WI38 (cell line): ENCODE data around the gene RASL10A.

ENCODE experiments used
- H3K4me3 ChIP-seq: 2 replicates; pipeline ENCODE4 v1.5.1; 2011; ENCODE audit warnings: low read depth, mild to moderate bottlenecking, control low read depth, low read length
- TF ChIP-seq, protein P1 (sequence below): IDR thresholded peaks from 2 replicates; pipeline ENCODE4 v1.5.1; 2012; ENCODE audit warnings: low read depth, mild to moderate bottlenecking, control low read depth, low read length

RASL10A gene

GRCh38 chr22:29311464-29312217 is 3.9 kb downstream of the RASL10A start:
- H3K4me3 ChIP-seq: no peak overlapping the region
- TF ChIP-seq, protein P1, sequence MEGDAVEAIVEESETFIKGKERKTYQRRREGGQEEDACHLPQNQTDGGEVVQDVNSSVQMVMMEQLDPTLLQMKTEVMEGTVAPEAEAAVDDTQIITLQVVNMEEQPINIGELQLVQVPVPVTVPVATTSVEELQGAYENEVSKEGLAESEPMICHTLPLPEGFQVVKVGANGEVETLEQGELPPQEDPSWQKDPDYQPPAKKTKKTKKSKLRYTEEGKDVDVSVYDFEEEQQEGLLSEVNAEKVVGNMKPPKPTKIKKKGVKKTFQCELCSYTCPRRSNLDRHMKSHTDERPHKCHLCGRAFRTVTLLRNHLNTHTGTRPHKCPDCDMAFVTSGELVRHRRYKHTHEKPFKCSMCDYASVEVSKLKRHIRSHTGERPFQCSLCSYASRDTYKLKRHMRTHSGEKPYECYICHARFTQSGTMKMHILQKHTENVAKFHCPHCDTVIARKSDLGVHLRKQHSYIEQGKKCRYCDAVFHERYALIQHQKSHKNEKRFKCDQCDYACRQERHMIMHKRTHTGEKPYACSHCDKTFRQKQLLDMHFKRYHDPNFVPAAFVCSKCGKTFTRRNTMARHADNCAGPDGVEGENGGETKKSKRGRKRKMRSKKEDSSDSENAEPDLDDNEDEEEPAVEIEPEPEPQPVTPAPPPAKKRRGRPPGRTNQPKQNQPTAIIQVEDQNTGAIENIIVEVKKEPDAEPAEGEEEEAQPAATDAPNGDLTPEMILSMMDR: no peak

GRCh38 chr22:29310863-29311339 is 4.6 kb downstream of the RASL10A start:
- H3K4me3 ChIP-seq: no peak overlapping the region
- TF ChIP-seq, protein P1: no peak

GRCh38 chr22:29310065-29310862 is 5.2 kb downstream of the RASL10A start:
- no peak overlapping the region for H3K4me3 ChIP-seq
- TF ChIP-seq, protein P1: no peak

DNA sequence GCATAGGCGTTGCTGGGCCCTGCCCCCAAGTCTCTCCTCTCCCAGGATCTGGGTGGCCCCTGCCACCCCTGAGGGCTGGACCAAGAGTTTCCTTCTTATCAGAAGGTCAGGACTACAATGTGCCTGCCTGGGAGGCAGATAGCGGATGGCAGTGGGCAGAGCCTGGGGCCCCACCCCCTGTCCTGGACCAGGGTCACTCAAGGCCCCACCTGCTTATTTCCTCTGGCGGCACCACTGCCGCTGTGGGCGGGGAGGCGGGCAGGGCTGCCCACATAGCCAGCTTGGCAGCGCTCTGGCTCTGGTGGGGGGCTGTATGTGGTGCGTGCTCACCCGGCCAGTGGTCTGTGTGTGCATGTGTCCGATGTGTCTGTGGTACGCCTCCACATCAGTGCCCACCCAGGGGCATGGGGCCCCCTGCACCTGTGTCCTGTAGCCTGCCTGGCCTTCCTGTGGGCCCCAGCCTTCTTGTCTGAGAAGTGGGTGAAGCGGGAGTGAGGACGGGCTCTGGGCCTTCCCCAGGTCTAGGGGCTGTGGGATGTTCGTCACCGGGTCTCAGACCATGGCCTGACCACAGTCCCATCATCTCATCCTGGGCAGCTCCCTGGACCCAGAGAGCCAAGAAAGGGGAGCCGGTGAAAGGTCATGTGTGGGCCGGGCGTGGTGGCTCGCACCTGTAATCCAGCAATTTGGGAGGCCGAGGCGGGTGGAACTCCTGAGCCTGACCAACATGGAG is 6.0 kb downstream of the RASL10A start:
- H3K4me3 ChIP-seq: no peak overlapping the region
- TF ChIP-seq, protein P1: no peak

- TF ChIP-seq, protein P1: no peak
- no peak overlapping the region for H3K4me3 ChIP-seq
Measured at GRCh38 chr22:29308791-29309262, 6.7 kb downstream of the RASL10A start.

GRCh38 chr22:29308148-29308790 is 7.2 kb downstream of the RASL10A start:
- no peak overlapping the region; the same call in 1 of the 2 replicates for H3K4me3 ChIP-seq
- TF ChIP-seq, protein P1: no peak
